HG02970 (cell line): Measurements from ENCODE around the gene NR3C2.
"Not testable (repeated sequence)": the region's sequence is repeated elsewhere in the genome, so short reads cannot be mapped to it uniquely, and the experiment has no call there.

Experiments used
- ATAC-seq: cut with Tn5 transposase; IDR thresholded peaks from one replicate; pipeline ENCODE4 v1.9.1; 2021; ENCODE audit warnings: mild to moderate bottlenecking, moderate library complexity, moderate number of reproducible peaks; ENCODE audit not compliant: unreplicated experiment, low FRiP score

Gene NR3C2

DNA sequence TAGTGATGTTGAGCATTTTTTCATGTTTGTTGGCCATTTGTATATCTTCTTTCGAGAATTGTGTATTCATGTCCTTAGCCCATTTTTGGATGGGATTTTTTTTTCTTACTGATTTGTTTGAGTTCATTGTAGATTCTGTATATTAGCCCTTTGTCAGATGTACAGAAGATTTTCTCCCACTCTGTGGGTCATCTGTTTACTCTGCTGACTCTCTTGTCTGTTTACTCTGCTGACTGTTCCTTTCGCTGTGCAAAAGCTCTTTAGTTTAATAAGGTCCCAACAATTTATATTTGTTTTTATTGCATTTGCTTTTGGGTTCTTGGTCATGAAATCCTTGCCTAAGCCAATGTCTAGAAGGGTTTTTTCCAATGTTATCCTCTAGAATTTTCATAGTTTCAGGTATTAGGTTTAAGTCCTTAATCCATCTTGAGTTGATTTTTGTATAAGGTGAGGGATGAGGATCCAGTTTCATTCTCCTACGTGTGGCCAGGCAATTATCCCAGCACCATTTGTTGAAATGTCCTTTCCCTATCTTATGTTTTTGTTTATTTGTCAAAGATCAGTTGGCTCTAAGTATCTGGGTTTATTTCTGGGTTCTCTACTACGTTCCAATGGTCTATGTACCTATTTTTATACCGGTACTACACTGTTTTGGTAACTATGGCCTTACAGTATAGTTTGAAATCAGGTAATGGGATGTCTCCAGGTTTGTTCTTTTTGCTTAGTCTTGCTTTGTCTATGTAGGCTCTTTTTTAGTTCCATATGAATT lies 254.6 kb downstream of the NR3C2 start:
- not testable (repeated sequence) for ATAC-seq

- ATAC-seq, result no peak
Measured at GRCh38 chr4:148184922-148185321, 257.3 kb downstream of the NR3C2 start.

- ATAC-seq, result no peak
Measured at GRCh38 chr4:148182230-148182911, 259.8 kb downstream of the NR3C2 start.

GRCh38 chr4:148173397-148174017 lies 268.7 kb downstream of the NR3C2 start:
- ATAC-seq, result no peak

DNA sequence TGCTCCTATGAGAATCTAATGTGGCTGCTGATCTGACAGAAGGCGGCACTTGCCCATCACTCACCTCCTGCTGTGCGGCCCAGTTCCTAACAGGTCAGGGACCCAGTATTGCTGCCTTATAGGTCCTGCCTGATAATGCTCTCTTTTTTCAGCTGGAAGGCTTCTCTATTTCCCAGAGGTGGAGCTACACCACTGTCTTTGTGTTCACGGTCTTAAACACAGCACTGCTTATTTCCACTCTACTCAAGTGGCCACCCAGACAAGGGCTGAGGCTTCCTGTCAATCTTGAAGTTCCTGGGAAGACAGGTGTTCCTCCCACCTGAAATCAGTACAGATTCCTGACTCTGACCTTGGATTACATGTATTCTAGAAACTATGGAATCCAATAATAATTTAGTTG lies 270.6 kb downstream of the NR3C2 start:
- no peak for ATAC-seq

GRCh38 chr4:148170408-148171365 lies 271.5 kb downstream of the NR3C2 start:
- ATAC-seq, result no peak

GRCh38 chr4:148166132-148166591 lies 276.1 kb downstream of the NR3C2 start:
- no peak for ATAC-seq

DNA sequence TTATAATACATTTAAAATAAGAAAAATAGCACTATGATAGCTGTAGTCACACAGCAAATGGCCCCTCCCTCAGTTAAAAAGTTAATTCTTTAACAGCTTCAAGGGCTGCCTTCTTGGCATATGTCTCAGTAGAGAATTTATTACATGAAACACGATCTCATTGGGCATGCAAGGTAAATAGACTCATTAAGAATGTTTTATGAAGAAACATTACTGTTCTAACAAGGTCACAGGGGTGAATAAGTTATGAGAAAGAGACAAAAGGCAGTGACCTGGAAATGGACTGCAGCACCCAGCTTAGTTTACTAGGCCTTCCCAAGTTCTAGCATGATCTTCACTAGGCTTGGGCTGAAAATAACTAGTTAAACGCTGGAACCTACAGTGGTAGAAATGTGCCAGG lies 277.7 kb downstream of the NR3C2 start:
- ATAC-seq, result no peak

- no peak for ATAC-seq
Measured at GRCh38 chr4:148162991-148163390, 279.2 kb downstream of the NR3C2 start.

DNA sequence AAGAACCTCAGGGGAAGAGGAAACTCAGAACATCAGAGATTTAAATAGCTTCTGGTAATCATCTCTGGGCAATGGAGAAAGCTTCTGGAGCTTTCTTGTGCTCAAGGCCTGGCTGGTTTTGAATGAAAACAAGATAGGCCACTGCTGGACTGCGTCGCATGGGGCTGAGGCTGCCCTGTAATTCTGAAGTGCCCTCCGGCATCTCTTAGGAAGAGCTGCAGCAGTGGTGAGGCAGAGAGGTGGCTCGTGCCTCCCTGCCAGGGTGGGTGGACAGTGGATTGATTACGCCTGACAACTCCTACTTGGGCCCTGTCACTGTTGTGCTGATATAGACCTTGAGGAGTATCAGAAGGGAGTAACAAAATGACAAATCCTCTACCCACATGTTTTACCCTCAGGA lies 279.7 kb downstream of the NR3C2 start:
- ATAC-seq, result no peak

DNA sequence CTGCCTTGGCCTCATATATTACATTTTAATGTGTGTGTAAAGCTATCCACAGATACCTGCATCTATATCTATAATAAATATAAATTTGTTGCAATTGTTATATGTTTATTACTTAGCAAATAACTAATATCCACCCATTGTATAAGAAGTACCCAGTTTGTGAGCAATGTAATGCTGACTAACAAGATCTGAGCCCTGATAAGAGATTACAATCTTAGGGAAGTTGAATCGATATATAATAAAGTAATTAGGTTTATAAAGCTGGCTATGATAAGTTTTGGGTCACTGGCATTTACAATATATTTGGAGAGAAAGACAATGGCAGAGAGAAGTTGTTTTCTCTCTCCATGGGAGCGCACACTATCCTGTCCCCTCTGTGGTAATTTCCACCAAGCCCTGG lies 280.6 kb downstream of the NR3C2 start:
- no peak for ATAC-seq

DNA sequence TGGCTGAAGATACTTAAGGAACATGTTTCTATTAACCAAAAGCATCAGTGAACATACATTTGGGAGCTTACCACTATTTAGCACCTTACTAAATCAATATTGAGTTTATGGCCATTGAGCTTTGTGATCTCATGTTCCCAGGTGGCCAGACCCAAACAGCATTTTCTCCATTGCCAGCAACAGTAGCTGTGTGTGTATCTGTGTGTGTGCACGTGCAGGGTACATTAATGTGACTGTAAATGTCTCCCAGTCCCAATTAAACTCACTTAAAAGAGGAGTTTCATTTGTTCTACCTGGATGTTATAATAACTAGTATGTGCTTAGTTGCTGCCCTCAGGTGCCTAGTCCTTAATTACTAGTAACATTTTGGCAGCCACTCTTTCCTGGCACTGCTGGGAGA lies 282.4 kb downstream of the NR3C2 start:
- ATAC-seq, result no peak

GRCh38 chr4:148154769-148155168 lies 287.4 kb downstream of the NR3C2 start:
- no peak for ATAC-seq

DNA sequence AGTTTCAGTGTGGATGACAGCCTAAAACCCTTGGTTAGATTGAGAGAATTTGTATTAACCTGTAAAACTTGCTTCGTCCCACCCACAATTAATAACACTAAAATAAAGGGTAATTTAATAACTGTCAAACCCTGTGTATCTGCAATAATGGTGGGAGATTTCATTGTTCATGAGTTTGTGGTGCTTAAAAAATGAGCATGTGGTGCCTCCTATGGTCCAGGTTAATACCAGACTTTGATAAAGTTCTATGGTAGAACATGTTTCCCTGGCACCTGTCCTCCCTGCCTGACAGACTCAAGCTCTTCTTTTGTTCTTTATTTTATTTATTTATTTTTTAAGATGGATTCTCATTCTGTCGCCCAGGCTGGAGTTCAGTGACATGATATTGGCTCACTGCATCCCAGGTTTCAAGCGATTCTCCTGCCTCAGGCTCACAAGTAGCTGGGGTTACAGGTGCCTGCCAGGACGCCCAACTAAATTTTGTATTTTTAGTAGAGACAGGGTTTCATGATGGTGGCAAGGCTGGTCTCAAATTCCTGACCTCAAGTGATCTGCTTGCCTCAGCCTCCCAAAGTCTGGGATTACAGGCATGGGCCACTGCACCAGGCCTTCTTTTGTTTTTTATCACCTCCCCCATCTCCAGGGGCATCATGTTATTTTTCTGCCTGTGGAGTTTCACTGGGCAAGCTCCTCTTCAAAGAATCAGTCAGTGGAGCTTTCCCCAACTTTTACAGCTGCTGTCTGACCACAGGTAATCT lies 289.2 kb downstream of the NR3C2 start:
- ATAC-seq, result no peak

GRCh38 chr4:148151806-148152205 lies 290.4 kb downstream of the NR3C2 start:
- ATAC-seq, result no peak

DNA sequence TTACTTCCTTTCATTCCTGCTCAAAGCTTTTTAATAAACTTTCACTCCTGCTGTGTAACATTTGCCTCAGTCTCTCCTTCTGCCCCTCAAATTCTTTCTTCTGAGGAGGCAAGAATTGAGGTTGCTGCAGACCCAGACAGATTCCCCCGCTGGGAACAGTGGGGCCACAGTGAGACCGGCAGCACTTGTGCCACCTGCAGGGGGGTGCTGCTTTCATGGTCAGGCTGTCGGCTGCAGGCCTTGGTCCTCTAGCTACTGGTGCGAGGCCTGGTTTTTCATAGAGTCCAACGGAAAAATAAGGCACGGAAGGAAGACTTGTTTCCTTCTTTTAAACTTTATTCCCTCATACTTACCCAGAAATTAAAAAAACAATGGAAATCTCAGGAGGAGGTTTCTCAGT lies 296.7 kb downstream of the NR3C2 start:
- ATAC-seq, result no peak

- ATAC-seq, result no peak
Measured at GRCh38 chr4:148143174-148143573, 299.0 kb downstream of the NR3C2 start.

GRCh38 chr4:148141501-148141900 lies 300.7 kb downstream of the NR3C2 start:
- ATAC-seq, result no peak

- ATAC-seq, result no peak
Measured at GRCh38 chr4:148126825-148127224, 315.4 kb downstream of the NR3C2 start.

DNA sequence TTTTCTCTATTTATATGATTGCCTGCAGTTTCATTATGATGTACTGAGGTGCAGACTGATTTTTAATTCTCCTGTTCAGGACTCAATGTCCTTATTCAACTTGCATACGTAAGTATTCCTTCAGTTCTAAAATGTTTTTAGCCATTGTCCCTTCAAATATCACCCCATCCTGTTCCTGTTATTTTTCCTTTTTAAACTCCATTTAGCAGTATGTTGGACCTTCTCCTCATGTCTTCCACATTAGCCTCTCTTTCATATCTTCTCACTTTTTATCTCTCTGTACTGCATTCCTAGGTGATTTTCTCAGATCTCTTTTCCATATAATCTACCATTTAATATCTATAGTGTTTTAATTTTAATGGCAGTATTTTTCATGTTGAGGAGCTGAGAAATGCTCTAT lies 317.7 kb downstream of the NR3C2 start:
- ATAC-seq, result no peak
